Occipital lobe (tissue), 2 donors: ENCODE measurements around the gene C5orf63. TPM values are rescaled to one million over a fixed set of nuclear protein-coding genes. Genes with fewer than 3 reads are reported as not detected.
"Not testable (repeated sequence)": the region's sequence is repeated elsewhere in the genome, so short reads cannot be mapped to it uniquely, and the experiment has no call there.

Source experiments
- DNase-seq: peaks from one replicate; lab custom pipeline; 2025; lab: John Stamatoyannopoulos, UW
- total RNA-seq: library from RNA; depleted of rRNA; stranded (reverse); fragments of >200 nt; gene quantifications from one replicate; pipeline ENCODE4 v1.2.3, GENCODE V29; 2014

Gene C5orf63
- total RNA-seq = 7.0 TPM

- DNase-seq = no peak
Measured at GRCh38 chr5:127072861-127073846, at the start of gene C5orf63. Gene C5orf63 (minus strand): TSS chr5:127073502. CDS start chr5:127058995, 14,507 bp downstream.

- no peak for DNase-seq
Measured at GRCh38 chr5:127112347-127112864, 39.1 kb upstream of the C5orf63 start.

GRCh38 chr5:127111112-127111511 is 37.8 kb upstream of the C5orf63 start:
- DNase-seq = no peak

- not testable (repeated sequence) for DNase-seq
Measured at GRCh38 chr5:127108624-127109260, 35.4 kb upstream of the C5orf63 start.

GRCh38 chr5:127101935-127102334 is 28.6 kb upstream of the C5orf63 start:
- DNase-seq = no peak

GRCh38 chr5:127101533-127101932 is 28.2 kb upstream of the C5orf63 start:
- no peak for DNase-seq

GRCh38 chr5:127098241-127098640 is 24.9 kb upstream of the C5orf63 start:
- DNase-seq = no peak

GRCh38 chr5:127097278-127097677 is 24.0 kb upstream of the C5orf63 start:
- no peak for DNase-seq

- DNase-seq = no peak
Measured at GRCh38 chr5:127096328-127096993, 23.2 kb upstream of the C5orf63 start.

- no peak for DNase-seq
Measured at GRCh38 chr5:127094161-127094814, 21.0 kb upstream of the C5orf63 start.

GRCh38 chr5:127092690-127093089 is 19.4 kb upstream of the C5orf63 start:
- DNase-seq = no peak

GRCh38 chr5:127089191-127089590 is 15.9 kb upstream of the C5orf63 start:
- no peak for DNase-seq

GRCh38 chr5:127088251-127088650 is 14.9 kb upstream of the C5orf63 start:
- DNase-seq = no peak

- DNase-seq = no peak
Measured at GRCh38 chr5:127086589-127086988, 13.3 kb upstream of the C5orf63 start.

- DNase-seq = no peak
Measured at GRCh38 chr5:127085796-127086195, 12.5 kb upstream of the C5orf63 start.

GRCh38 chr5:127085371-127085770 is 12.1 kb upstream of the C5orf63 start:
- no peak for DNase-seq

- no peak for DNase-seq
Measured at GRCh38 chr5:127084656-127085055, 11.4 kb upstream of the C5orf63 start.

GRCh38 chr5:127083711-127084110 is 10.4 kb upstream of the C5orf63 start:
- DNase-seq = no peak

GRCh38 chr5:127079994-127080491 is 6.7 kb upstream of the C5orf63 start:
- no peak for DNase-seq

GRCh38 chr5:127077366-127077765 is 4.1 kb upstream of the C5orf63 start:
- no peak for DNase-seq
